Left renal cortex interstitium (tissue), 4 donors: ENCODE measurements around the gene ZNF227. TPM values are rescaled to one million over a fixed set of nuclear protein-coding genes. Genes with fewer than 3 reads are reported as not detected.
"Not testable (repeated sequence)": the region's sequence is repeated elsewhere in the genome, so short reads cannot be mapped to it uniquely, and the experiment has no call there.

ENCODE experiments used
- DNase-seq, 4 donors: peaks; one replicate each; pipeline ENCODE4 v3.0.0-alpha.2; 2013; ENCODE audit warnings: low read depth in 4 of 4, low spot score in 2 of 4, missing footprints in 1 of 4
- polyA plus RNA-seq, 4 donors: library from polyadenylated mRNA; unstranded; fragments of 120-200 nt; gene quantifications; one replicate each; pipeline ENCODE4 v1.2.1, GENCODE V29; 2013; ENCODE audit not compliant: insufficient read length in 4 of 4

The ZNF227 gene
- 10 to 100 TPM; 22.7 to 28.1 (median 26.3) TPM for polyA plus RNA-seq

- DNase-seq: peak; percentile 77 to 93 (median 83)
These were observed at the start of gene ZNF227 for GRCh38 chr19:44212250-44212865. Gene ZNF227, plus strand, starts transcription at chr19:44212532. Its CDS starts 5,261 bp downstream, at chr19:44217793.

DNA sequence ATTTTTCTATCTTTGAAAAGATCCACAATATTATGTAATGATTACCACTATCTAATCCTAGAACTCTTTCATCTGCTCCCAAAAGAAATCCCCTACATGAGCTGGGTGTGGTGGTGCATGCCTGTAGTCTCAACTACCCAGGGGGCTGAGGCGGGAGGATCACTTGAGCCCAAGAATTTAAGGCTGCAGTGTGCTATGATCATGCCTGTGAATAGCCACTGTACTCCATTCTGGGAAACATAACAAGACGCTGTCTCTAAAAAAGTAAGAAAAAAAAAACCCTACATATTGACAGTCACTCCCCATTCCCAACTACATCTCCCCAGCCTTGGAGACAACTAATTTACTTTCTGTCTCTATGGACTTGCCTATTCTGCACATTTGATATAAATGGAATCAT is 48.5 kb upstream of the ZNF227 start:
- no peak for DNase-seq

DNA sequence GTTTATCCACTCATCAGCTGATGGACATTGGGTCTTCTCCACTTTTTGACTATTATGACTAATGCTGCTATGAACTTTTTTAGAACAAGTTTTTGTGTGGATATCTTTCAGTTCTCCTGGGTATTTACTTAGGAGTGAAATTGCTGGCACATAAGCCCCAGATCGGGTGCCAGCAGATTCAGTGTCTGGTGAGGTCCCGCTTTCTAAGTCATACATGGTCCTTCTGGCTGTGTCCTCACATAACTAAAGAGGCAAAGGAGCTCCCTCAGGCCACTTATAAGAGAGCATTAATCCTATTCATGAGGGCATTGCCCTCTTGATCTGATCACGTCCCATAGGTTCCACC is 48.0 kb upstream of the ZNF227 start:
- peak in 1 of 4 donors; percentile 3 for DNase-seq

DNA sequence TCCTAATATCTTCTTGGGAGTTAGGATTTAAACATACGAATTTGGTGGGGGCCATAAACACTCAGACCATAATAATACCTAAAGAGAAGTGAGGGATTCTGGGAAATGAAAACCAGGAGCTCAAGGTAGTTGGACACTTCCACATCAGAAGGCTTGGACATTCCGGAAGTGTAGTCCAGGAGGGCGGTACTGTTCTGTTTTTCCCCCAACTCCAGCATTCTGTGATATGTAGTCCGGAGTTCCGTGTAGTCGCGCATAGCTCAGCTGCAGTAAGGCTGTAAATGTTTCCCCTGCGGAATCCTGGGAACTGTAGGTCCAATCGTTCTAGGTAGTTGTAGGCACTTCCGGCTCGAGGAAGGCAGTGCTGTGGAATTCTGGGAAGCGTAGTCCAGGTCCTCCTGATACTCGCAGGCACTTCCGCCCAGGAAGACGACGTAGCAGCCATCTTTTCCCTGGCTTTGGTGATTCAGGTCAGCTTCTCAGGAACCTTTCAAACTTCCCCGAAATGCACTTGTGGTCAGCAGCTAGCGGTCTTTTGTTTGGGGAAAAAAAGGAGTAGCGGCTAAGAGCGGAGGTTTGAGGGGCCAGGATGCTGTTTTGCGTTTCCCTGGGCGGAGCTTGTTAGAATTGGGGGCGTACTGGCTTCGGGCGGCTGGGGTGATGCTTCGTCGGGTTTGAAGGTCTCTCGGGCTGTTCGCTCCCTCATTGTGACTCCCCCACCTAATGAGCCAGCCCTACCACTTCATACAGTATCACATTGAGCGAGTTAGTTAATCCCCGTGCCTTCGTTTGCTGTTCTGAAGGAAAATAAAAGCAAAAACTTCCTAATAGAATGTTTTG is 47.4 kb upstream of the ZNF227 start, which contains the start of gene ZNF226:
ZNF226 (plus strand) TSS at position 428 of the 840 bp plus-strand sequence. CDS start 4,981 bp downstream, outside the sequence.
- peak; percentile 89 to 97 (median 93) for DNase-seq

- DNase-seq: not testable (repeated sequence)
These were observed 41.7 kb upstream of the ZNF227 start for GRCh38 chr19:44170660-44171059.

GRCh38 chr19:44176590-44176989 is 35.7 kb upstream of the ZNF227 start:
- DNase-seq: no peak

- DNase-seq: no peak
These were observed 31.4 kb upstream of the ZNF227 start for GRCh38 chr19:44180968-44181367.

GRCh38 chr19:44182145-44182544 is 30.2 kb upstream of the ZNF227 start:
- DNase-seq: no peak

DNA sequence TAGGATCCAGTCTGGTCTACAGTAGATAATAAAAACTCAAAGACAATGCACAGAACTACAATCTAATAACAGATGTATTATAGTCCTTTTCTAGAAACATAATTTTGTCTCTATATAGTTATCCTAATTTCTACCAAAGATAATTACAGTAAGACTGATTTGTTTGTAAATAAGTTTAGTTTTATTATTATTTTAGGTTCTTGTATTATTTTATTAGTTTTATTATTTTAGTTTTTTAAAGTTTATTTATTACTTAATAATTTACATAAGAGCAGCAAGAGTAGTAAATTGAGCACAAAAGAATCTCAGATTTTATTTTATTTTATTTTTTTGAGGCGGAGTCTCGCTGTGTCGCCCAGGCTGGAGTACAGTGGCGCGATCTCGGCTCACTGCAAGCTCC is 22.3 kb upstream of the ZNF227 start:
- no peak for DNase-seq

DNA sequence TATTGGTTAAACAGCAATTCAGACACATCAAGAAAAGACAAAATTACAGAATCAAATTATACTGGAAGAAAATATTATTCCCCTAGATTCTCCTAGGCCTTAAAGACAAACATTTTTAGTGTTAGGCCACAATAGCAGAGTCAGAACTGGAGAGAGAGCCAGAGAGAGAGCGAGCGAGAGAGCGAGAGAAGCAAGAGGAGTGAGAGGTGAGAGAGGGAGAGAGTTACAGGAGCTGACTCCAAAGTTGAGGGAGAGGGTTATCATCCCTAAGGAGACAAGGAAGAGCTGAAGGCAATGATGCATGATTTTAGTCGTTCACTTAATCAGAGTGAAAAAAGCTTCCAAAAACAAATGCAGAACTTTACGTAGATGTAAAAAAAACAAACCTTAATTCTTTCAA is 20.2 kb upstream of the ZNF227 start:
- no peak for DNase-seq

GRCh38 chr19:44196772-44197171 is 15.6 kb upstream of the ZNF227 start:
- no peak for DNase-seq

DNA sequence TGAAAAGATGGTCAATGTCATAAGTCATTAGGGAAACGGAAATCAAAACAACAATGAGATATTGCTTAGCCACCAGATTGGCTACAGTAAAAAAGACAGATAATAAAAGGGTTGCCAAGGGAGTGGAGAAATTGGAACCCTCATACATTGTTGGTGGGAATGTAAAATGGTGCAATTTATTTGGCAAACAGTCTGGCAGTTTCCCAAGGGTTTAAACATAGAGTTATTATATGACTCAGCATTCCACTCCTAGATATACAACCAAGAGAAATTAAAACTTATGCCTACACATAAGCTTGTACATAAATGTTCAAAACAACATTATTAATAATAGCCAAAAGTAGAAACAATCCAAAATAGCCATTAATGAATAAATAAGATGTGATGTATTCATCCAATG is 9.9 kb upstream of the ZNF227 start:
- no peak for DNase-seq

DNA sequence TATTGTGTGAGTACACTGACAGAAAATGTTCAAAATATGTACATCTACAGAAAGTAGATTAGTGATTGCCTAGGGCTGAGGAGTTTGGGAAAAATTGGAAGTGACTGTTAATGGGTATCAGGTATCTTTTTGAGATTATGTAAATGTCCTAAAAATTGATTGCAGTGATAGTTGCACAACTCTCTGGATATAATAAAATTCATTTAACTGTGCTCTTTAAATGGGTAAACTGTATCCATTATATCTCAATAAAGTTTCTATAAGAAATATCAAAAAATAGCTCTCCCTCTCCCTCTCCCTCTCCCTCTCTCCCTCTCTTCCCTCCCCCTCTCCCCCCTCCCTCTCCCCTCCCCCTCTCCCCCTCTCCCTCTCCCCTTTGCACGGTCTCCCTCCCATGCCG is 9.4 kb upstream of the ZNF227 start:
- no peak for DNase-seq

GRCh38 chr19:44203877-44204276 is 8.5 kb upstream of the ZNF227 start:
- DNase-seq: not testable (repeated sequence)

DNA sequence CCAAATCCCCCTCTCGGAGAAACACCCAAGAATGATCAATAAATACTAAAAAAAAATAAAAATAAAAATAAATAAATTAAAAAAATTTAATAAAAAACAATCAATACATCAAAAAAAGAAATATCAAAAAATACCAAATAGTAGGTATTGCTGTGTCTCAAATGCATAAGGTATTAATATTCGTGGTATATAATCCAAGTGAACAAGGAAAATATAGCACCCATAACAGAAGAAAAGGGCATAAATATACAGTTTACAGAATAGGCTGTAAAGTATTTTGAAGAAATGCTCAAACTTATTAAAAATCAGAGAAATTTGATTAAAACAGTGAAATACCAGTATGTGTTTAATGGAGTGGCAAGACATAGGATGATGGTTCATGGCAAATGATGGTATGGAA is 7.6 kb upstream of the ZNF227 start:
- DNase-seq: no peak

DNA sequence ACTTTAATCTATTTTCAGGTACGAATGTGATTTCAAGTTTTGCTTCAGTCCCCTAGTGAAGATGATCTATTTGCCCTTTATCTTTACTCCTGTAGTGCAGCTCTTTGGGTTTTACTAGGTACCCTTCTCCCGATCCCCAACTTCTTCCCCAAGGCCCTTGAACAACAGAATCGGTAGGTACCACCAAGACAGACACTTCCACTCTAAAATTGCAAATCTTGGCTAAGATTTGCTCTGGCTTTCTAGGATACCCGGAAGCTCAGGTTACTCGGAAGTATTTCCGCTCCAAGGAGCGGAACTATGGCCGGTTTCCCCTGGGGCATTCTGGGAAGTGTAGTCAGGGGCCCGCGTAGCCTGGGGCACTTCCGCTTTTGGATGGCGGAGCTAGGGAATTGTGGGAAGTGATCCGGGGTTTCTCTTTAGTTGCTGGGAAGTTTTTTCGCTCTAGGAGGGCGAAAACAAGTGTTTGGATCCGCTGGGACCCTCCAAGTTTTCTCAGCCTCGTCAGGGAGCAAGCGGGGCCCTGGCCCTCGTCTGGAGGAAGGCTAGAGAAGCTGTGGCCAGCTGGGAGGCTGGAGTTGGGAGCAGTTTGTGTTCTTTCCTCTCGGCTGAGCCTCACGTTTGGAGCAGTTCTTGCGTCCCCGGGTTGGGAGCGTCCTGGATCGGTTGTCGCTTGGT is 5.1 kb upstream of the ZNF227 start:
- DNase-seq: peak; percentile 80 to 95 (median 87)

- peak in 2 of 4 donors; percentile 8 to 9 for DNase-seq
These were observed 574 bp downstream of the ZNF227 start for GRCh38 chr19:44212866-44213346.

DNA sequence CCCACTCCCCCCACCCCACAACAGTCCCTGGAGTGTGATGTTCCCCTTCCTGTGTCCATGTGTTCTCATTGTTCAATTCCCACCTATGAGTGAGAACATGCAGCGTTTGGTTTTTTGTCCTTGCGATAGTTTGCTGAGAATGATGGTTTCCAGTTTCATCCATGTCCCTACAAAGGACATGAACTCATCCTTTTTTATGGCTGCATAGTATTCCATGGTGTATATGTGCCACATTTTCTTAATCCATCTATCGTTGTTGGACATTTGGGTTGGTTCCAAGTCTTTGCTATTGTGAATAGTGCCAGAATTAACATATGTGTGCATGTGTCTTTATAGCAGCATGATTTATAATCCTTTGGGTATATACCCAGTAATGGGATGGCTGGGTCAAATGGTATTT is 7.6 kb downstream of the ZNF227 start:
- not testable (repeated sequence) for DNase-seq

- DNase-seq: not testable (repeated sequence)
These were observed 8.4 kb downstream of the ZNF227 start for GRCh38 chr19:44220761-44221160.

DNA sequence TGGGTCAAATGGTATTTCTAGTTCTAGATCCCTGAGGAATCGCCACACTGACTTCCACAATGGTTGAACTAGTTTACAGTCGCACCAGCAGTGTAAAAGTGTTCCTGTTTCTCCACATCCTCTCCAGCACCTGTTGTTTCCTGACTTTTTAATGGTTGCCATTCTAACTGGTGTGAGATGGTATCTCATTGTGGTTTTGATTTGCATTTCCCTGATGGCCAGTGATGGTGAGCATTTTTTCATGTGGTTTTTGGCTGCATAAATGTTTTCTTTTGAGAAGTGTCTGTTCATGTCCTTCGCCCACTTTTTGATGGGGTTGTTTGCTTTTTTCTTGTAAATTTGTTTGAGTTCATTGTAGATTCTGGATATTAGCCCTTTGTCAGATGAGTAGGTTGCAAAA is 9.0 kb downstream of the ZNF227 start:
- DNase-seq: not testable (repeated sequence)

DNA sequence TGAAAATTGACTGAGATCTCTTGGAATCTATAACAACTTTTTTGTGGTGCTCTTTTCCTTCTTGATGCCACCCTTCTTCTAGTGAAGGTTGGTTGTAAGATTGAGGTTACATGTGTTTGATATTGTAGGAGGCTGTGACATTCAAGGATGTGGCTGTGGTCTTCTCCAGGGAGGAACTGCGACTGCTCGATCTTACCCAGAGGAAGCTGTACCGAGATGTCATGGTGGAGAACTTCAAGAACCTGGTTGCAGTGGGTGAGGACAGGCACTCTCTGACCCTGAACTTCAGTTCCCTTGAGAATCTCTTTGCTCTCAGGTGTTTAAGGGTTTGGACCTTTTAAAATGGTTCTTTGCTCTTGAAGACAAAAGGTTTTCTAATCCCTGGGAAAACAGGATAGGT is 16.0 kb downstream of the ZNF227 start:
- no peak for DNase-seq
